Chondrocyte (in vitro differentiated cells): Measurements from ENCODE around the gene MAPK10. TPM values are rescaled to one million over a fixed set of nuclear protein-coding genes. Genes with fewer than 3 reads are reported as not detected.

Source experiments
- DNase-seq: peaks from one replicate; pipeline ENCODE4 v3.0.0; 2021; ENCODE audit warnings: mixed read lengths, low spot score
- H3K27ac Mint-ChIP-seq: one replicate; pipeline ENCODE4 v1.8.0; 2021; ENCODE audit warnings: mild to moderate bottlenecking, moderate library complexity, mixed read lengths; ENCODE audit not compliant: unreplicated experiment
- H3K27me3 Mint-ChIP-seq: 2 replicates; pipeline ENCODE4 v1.8.0; 2021; ENCODE audit warnings: low read depth, mixed read lengths
- H3K36me3 Mint-ChIP-seq: 2 replicates; pipeline ENCODE4 v1.8.0; 2021; ENCODE audit warnings: low read depth, mixed read lengths
- H3K4me1 Mint-ChIP-seq: 2 replicates; pipeline ENCODE4 v1.8.0; 2021; ENCODE audit warnings: low read depth, mild to moderate bottlenecking, mixed read lengths
- H3K4me3 Mint-ChIP-seq: one replicate; pipeline ENCODE4 v1.8.0; 2021; ENCODE audit warnings: mild to moderate bottlenecking, moderate library complexity, mixed read lengths; ENCODE audit not compliant: unreplicated experiment
- H3K9me3 Mint-ChIP-seq: 2 replicates; pipeline ENCODE4 v1.8.0; 2021; ENCODE audit warnings: low read depth, mixed read lengths
- total RNA-seq: library from RNA; stranded (reverse); gene quantifications from 3 replicates; pipeline ENCODE4 v1.2.1, GENCODE V29; 2021
- TF ChIP-seq, protein P1 (sequence below): fragments of 200-600 bp; sonication (generic); IDR thresholded peaks from 2 replicates; pipeline ENCODE4 v1.5.0; 2021; ENCODE audit warnings: antibody characterized with exemption, mild to moderate bottlenecking, moderate library complexity

Gene MAPK10
- total RNA-seq, 1 donor from 2014 or later: 14.1 TPM

DNA sequence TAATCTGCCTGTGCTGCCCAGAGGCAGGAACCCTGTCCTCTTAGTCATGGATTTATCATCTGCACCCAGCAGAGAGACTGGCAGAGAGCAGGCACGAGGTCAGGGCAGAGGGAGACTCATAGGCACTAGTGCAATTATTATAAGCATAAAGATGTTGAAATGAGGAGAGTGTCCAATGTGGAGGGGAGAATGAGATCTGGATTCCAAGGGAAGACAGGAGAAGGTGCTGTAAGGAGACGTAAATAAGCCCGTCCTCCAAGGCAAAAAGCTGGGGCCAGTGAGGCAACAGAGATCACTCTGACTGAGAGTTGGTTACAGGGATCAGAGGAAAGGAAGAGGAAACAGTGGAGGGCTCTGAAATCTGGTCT is 406.2 kb downstream of the MAPK10 start:
- Mint-ChIP-seq H3K4me3 (no peak overlapping the region), H3K27ac (peak overlapping the region; percentile 64), H3K36me3 (peaks cover 3% of the 10 kb centered on the region), H3K9me3 (no peaks in the 10 kb centered on the region), H3K4me1 (peaks cover 64% of the 10 kb centered on the region), H3K27me3 (no peaks in the 10 kb centered on the region)
- DNase-seq: no peak
- TF ChIP-seq, protein P1, sequence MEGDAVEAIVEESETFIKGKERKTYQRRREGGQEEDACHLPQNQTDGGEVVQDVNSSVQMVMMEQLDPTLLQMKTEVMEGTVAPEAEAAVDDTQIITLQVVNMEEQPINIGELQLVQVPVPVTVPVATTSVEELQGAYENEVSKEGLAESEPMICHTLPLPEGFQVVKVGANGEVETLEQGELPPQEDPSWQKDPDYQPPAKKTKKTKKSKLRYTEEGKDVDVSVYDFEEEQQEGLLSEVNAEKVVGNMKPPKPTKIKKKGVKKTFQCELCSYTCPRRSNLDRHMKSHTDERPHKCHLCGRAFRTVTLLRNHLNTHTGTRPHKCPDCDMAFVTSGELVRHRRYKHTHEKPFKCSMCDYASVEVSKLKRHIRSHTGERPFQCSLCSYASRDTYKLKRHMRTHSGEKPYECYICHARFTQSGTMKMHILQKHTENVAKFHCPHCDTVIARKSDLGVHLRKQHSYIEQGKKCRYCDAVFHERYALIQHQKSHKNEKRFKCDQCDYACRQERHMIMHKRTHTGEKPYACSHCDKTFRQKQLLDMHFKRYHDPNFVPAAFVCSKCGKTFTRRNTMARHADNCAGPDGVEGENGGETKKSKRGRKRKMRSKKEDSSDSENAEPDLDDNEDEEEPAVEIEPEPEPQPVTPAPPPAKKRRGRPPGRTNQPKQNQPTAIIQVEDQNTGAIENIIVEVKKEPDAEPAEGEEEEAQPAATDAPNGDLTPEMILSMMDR: no peak

DNA sequence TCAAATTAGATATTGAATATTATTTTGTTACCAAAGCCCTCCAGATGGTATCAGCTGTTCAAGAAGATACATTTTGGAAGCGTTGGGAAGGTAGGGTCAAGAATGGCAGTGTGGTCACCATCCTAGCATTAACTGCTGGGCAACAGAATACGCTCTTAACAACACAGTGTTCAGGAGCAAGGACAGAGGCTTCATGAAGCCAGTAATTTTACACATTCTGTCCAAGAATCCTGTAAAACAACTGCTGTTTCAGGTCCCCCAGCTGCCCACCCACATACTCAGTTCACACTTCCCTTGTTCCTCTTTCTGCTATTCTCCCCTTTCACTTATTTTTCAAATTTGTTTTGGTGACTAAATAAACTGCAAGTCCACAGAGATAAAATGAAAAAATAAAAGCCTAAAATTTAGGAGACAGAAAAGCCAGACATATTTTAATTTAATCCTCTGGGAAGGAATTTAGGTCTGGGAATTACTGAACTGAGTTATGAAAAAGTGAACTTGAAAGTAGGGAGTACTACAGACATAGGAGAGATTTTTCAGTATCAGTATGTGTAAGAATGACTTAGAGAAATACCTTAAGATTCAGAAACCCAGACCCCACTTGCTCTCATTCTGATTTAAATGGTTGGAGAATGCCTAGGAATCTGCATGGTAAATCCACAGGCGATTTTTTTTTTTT is 406.7 kb downstream of the MAPK10 start:
- H3K36me3 Mint-ChIP-seq: peaks cover 3% of the 10 kb centered on the region
- DNase-seq: no peak
- no peak overlapping the region for H3K4me3 Mint-ChIP-seq
- H3K27ac Mint-ChIP-seq: peak overlapping the region; percentile 69
- TF ChIP-seq, protein P1: no peak
- peaks cover 60% of the 10 kb centered on the region for H3K4me1 Mint-ChIP-seq
- no peaks in the 10 kb centered on the region for H3K9me3 Mint-ChIP-seq
- no peaks in the 10 kb centered on the region for H3K27me3 Mint-ChIP-seq

DNA sequence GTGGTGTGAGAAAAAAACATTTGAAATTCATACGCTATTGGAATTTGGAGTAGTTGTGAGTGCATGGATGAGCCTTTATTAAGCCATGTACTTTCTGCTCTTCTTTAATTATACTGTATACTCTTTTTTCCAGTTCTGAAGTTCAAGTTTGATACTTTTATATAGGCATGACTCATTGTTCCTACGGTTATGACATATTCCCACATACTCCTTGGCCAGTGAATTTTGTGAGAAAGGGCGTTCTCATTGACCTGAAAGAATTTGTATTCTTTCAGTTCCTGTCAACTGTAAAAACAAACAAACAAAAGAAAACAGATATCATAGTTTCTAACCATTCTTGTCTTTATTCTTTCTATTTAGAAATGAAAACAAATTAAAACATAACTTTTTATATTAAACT is 407.3 kb downstream of the MAPK10 start:
- Mint-ChIP-seq H3K4me1 (peaks cover 55% of the 10 kb centered on the region), H3K36me3 (peaks cover 3% of the 10 kb centered on the region), H3K27me3 (no peaks in the 10 kb centered on the region), H3K9me3 (no peaks in the 10 kb centered on the region), H3K4me3 (no peak overlapping the region), H3K27ac (peak overlapping the region; percentile 69)
- no peak for DNase-seq
- TF ChIP-seq, protein P1: no peak

DNA sequence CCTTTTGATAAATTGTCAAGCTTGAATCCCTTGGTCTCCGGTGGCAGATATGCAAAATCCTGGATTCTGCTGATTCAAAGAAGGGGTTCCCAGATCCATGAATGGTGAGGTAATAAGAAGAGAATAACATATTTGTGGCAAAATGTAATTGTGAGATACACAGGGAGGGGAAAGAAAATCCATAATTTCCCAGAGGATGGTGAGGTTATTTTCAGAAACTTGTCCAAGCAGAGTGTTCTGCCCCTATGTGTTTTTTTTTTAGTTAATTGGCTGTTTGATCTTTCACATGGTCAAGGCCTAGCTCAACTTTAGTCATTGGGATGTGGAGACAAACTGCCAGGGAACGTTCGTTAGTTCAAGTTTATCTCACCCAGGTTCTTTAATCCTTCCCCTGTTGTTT is 408.8 kb downstream of the MAPK10 start:
- DNase-seq: no peak
- Mint-ChIP-seq H3K27me3 (no peaks in the 10 kb centered on the region), H3K4me1 (peaks cover 48% of the 10 kb centered on the region), H3K36me3 (peaks cover 3% of the 10 kb centered on the region), H3K9me3 (no peaks in the 10 kb centered on the region), H3K4me3 (no peak overlapping the region), H3K27ac (no peak overlapping the region)
- TF ChIP-seq, protein P1: no peak

DNA sequence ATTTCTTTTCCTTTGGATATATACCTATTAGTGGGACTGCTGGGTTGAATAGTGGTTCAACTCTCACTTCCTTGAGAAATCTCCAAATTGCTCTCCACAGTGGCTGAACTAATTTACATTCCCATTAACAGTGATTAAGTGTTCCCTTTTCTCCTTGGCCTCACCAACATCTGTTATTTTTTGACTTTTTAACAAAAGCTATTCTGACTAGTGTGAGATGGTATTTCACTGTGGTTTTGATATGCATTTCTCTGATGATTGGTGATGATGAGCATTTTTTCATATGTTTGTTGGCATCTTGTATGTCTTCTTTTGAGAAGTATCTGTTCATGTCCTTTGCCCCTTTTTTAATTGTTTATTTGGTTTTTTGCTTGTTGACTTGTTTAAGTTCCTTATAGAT is 413.0 kb downstream of the MAPK10 start:
- Mint-ChIP-seq H3K36me3 (peaks cover 5% of the 10 kb centered on the region), H3K27me3 (no peaks in the 10 kb centered on the region), H3K27ac (no peak overlapping the region), H3K4me1 (peaks cover 11% of the 10 kb centered on the region), H3K4me3 (no peak overlapping the region), H3K9me3 (peaks cover 3% of the 10 kb centered on the region)
- TF ChIP-seq, protein P1: no peak
- no peak for DNase-seq
